Midbrain (tissue), 1 donor: ENCODE results near the gene GLYATL3.

Experiments
- DNase-seq: peaks from one replicate; lab custom pipeline; 2025; lab: John Stamatoyannopoulos, UW

GLYATL3 gene

GRCh38 chr6:49514571-49515484, 15.1 kb downstream of the GLYATL3 start:
- DNase-seq = no peak

GRCh38 chr6:49515485-49516146, 15.9 kb downstream of the GLYATL3 start:
- no peak for DNase-seq

- DNase-seq = no peak
These were observed 16.4 kb downstream of the GLYATL3 start for GRCh38 chr6:49516147-49516505.

- DNase-seq = no peak
These were observed 18.2 kb downstream of the GLYATL3 start for GRCh38 chr6:49517919-49518318.

GRCh38 chr6:49519660-49520059, 19.9 kb downstream of the GLYATL3 start:
- no peak for DNase-seq

GRCh38 chr6:49522710-49523593, 23.2 kb downstream of the GLYATL3 start:
- no peak for DNase-seq

- no peak for DNase-seq
These were observed 24.2 kb downstream of the GLYATL3 start for GRCh38 chr6:49523901-49524300.

- no peak for DNase-seq
These were observed 24.8 kb downstream of the GLYATL3 start for GRCh38 chr6:49524541-49524940.

- DNase-seq = no peak
These were observed 26.9 kb downstream of the GLYATL3 start for GRCh38 chr6:49526598-49526997.

GRCh38 chr6:49527320-49527719, 27.6 kb downstream of the GLYATL3 start:
- DNase-seq = no peak

- no peak for DNase-seq
These were observed 28.8 kb downstream of the GLYATL3 start for GRCh38 chr6:49528571-49528970.

GRCh38 chr6:49530141-49530776, 30.5 kb downstream of the GLYATL3 start:
- no peak for DNase-seq

- peak; percentile 74 for DNase-seq
These were observed 32.2 kb downstream of the GLYATL3 start for GRCh38 chr6:49531774-49532569.

GRCh38 chr6:49535795-49536194, 36.1 kb downstream of the GLYATL3 start:
- no peak for DNase-seq

GRCh38 chr6:49539102-49539501, 39.4 kb downstream of the GLYATL3 start:
- DNase-seq = no peak

- DNase-seq = no peak
These were observed 40.9 kb downstream of the GLYATL3 start for GRCh38 chr6:49540614-49541013.

GRCh38 chr6:49541210-49541724, 41.5 kb downstream of the GLYATL3 start:
- no peak for DNase-seq

- no peak for DNase-seq
These were observed 42.2 kb downstream of the GLYATL3 start for GRCh38 chr6:49541936-49542335.

- no peak for DNase-seq
These were observed 43.5 kb downstream of the GLYATL3 start for GRCh38 chr6:49543087-49543858.

- DNase-seq = no peak
These were observed 46.6 kb downstream of the GLYATL3 start for GRCh38 chr6:49546331-49546730.
